NCI-H2107 treated with DMSO at 0.1 percent for 48 hours (cell line): ENCODE data around the gene TOR2A.

Experiments used
- DNase-seq: peaks from one replicate; lab custom pipeline; 2025; ENCODE audit not compliant: unreplicated experiment; lab: John Stamatoyannopoulos, UW

The TOR2A gene

GRCh38 chr9:127720865-127721227 is 14.2 kb downstream of the TOR2A start:
- DNase-seq, result no peak

DNA sequence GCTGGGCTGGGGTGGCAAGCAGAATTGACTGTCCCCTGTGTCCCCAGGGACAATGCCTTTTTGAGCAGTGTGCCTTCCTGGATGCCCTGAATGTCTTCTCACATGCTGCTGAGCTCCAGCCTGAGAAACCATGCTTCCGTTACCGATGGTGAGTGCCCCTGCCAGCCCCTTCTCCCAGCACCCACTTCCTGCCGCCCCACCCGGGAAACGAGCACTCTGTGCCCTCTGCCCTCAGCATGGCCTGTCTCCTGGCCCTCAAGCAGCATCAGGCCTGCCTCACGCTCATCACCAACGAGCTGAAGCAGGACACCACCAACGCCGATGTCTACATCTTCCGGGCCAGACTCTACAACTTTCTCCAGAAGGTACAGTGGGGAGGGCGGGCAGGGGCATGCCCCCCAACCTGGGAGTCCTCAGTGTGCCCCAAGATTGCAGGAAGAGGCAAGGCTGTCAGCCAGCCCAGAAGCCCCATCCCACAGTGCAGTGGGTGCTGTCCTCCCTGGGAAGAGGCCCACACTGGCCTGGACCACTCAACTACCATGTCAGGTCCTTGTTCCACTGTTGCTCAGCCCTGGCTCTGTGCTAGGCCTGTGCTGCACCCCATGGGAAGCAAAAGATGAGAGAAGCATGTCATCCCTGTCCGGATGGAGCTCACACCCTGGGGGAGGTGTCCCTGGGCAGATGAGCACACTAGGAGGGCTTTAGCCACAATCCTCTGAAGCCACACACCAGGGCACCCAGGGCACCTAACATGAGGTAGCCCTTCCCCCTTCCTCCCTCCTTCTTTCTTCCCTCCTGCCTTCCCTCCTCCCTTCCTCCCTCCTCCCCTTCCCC is 14.8 kb downstream of the TOR2A start:
- DNase-seq, result no peak

DNA sequence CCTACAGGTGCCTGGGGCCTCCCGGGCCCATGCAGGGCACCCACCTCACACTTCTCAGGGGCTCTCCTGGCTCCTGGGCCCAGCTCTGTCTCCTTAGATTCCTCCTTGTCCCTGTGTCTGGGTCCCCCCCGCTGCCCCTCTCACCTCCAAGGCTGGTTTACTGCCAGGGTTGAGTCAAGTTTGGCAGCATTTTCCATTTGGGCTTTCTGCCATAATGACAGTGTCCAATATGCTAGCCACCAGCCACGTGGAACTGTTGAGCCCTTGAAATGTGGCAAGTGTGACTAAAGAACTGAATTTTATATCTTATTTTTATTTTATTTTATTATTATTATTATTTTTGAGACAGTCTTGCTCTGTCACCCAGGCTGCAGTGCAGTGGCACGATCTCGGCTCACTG is 17.3 kb downstream of the TOR2A start:
- DNase-seq, result no peak

- DNase-seq, result no peak
Measured at GRCh38 chr9:127716412-127716811, 18.7 kb downstream of the TOR2A start.

GRCh38 chr9:127715470-127716337 is 19.4 kb downstream of the TOR2A start, which contains the start of the genes PTRH1 and TTC16:
Gene PTRH1 (minus strand): TSS chr9:127715663. CDS start chr9:127715639, 24 bp downstream.
Gene TTC16 (plus strand): TSS chr9:127716079. CDS start chr9:127716146, 67 bp downstream.
- peak; percentile 70 for DNase-seq

DNA sequence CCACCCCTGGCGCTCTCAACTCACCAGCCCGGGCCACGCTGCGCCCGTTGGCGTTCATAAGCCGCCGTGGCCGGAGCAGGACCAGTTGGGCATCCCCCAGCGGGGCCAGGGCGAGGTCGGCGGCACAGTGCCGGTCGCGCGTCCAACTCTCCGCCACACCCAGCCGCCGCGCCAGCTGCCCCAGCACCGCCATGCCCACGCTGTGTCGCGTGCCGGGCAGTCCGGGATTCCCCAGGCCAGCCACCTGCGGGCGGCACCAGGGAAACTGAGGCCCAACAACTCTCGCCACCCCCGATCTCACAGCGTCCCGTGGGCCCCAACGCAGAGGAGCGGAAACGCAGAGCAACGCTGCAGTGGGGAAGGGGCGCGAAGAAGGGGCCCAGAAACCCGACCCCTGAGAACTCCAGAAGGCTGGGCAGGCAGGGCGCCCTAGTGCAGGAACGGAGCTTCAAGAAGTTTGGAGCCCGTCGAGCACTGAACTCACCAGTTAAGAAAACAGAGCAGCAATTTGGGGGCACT is 20.1 kb downstream of the TOR2A start:
- DNase-seq, result no peak

GRCh38 chr9:127714020-127714750 is 20.9 kb downstream of the TOR2A start:
- no peak for DNase-seq

DNA sequence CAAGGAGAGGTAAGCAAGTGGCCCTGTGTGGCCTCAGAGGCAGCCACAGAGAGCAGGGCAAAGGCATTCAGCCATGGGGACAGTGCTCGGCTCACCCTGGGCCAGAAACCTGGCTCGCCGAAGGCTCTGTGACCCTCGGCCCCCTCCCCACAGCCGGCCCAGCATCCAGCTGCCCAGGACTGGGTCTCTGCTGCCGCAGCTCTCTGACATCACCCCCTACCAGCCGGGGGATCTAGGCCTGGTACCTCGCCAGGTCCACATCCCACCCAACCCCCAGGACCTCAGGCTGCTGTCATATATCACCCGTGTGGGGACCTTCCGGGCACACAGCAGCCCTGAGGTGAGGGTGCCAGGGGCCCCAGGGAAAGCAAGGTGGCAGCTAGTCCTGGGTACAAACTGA is 22.2 kb downstream of the TOR2A start:
- no peak for DNase-seq

DNA sequence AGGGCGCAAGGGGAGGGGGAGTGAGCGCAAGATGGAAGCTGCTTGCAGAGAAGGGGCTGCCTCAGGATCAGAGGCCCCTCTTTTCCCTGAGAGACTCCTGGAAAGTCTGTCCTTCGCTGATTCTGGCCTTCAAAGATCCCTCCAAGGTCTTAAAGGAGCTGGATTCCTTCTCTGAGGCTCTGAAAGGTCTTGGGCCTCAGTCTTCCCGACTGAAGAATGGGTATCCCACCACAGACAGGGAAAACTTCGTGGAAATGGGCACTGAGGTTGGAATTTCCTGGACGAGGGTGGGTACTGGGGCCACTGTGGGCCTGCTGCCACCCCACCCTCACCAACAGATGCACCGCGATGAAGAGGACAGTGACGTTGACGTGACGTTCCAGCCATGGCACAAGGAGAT is 22.7 kb downstream of the TOR2A start:
- no peak for DNase-seq

DNA sequence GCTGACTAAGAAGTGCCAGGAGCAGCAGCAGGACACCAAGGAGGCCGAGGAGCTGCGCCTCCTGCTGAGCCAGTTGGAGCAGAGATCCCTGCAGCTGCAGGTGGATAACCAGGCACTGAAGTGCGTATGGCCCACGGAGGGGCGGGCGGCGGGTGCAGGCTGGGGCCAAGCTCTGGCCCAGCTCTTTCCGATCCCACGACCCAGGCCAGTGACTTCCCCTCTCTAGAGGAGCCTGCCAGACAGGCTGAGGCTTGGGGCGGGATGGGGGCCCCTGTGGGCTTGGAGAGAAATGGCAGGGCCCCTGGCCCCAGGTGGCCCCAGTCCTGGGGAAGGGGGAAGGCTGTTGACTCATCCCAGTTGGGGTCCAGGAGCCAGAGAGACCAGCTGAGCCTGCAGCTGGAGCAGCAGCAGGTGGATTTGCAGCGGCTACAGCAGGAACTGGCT is 23.2 kb downstream of the TOR2A start:
- DNase-seq, result no peak

GRCh38 chr9:127711226-127711701 is 23.8 kb downstream of the TOR2A start:
- no peak for DNase-seq

DNA sequence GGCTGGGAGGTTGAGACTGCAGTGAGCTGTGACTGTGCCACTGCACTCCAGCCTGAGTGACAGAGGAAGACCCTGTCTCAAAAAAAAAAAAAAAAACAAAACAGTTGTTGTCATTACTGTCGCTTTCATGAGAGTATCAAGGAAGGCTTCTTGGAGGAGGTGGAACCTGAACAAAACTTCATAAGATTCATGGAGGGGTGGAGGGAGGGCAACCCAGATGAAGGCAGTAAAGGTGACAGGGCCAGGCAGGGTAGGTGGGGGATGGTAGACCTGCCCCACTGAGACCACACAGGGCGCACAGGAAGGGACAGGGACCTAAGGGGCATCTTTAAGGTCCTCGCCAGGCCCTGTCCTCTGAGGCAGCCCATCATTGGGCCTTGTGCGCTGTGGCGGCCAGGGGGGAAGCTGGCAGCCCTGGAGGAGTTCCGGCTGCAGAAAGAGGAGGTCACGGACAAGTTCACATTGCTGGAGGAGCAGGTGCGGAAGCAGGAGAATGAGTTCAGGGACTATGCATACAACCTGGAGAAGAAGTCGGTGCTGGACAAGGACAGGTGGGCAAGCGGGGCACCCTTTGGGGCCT is 24.8 kb downstream of the TOR2A start:
- no peak for DNase-seq

DNA sequence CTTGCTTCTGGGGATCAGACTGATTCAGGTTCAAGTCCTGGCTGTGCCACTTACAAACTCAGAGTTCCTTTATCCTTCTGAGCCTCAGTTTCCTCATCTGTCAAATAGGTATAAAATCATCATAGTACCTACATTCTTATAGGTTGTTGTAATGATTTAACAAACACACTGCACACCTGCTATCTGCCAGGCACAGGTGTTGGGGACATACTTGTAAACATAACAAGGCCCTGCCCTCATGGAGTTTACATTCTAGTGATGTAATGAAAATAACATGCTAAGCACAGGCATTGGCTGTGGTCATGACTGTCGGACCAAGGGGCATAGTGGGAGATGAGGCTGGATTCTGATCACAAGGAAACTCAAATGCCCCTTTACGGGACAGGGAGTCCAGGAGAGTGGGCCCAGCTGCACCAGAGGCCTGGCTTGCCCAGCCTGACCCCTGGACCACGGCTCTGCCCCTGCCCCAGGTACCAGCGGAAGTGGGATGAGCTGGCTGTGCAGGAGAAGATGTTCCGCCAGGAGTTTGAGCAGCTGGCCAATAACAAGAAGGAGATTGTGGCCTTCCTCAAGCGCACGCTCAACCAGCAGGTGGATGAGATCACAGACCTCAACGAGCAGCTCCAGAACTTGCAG is 26.0 kb downstream of the TOR2A start:
- no peak for DNase-seq

- DNase-seq, result no peak
Measured at GRCh38 chr9:127707766-127708165, 27.3 kb downstream of the TOR2A start.

- DNase-seq, result no peak
Measured at GRCh38 chr9:127706836-127707241, 28.3 kb downstream of the TOR2A start, which contains the start of gene CFAP157. Gene CFAP157 (plus strand): TSS chr9:127706988. CDS start chr9:127707032, 44 bp downstream.

- DNase-seq, result no peak
Measured at GRCh38 chr9:127705577-127706379, 29.3 kb downstream of the TOR2A start.

DNA sequence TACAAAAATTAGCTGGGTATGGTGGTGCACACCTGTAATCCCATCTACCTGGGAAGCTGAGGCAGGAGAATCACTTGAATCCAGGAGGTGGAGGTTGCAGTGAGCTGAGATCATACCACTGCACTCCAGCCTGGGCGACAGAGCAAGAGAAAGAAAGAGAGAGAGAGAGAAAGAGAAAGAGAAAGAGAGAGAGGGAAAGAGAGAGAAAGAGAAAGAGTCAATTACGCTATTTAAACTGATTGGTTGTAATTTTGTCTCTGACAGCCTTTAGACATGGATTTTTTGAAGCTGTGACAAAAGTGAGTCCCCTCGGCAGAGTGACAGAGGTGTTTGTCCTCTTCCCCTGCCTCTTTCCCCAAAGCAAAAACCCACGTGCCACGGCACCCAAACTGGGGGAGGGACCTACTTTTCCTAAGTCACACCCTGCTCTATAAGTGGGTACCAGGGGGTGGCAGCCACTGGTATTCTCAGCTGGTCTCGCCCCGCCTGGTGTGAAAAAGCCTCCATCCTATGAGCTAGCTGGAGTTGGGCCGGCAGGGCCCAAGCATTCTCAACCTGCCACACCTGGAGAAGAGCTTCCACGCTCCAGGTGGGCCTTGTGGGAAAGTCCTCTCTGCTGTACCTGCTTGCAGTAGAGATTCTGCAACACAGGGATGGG is 31.7 kb downstream of the TOR2A start:
- DNase-seq, result no peak

DNA sequence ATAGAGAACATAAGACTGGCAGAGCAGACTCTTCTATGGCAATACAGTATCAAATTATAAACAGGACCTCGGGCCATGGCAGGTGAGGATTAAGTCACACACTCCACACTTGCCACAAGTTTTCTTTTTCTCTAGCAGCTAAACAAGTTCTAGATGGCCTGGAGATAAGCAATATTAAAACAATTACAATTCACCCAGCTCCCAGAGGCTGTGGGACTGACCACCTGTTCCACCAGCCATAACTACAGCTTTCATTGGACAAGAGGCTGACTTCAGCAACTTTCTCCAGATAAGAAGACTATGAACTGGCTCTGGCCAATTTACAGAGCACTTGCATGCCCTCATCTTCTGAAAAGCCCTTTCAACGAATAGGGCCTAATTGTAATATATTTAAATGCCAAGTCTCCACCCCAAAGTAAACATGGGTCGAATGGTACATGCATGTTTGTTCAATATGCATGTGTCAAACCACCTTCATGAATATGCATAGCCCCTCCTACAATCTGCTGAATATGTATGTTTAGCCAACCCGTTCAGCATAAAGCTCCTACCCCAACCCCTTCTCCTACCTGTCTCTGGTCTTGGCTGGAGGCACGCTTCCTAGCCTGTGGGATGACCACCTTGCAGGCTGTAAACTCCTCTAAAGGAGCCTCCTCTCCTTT is 34.4 kb downstream of the TOR2A start:
- no peak for DNase-seq
